ENCODE data around the gene APBA2.
"Not testable (repeated sequence)": the region's sequence is repeated elsewhere in the genome, so short reads cannot be mapped to it uniquely, and the experiment has no call there.

GRCh38 chr15:28849766-28850165 lies 36.0 kb upstream of the APBA2 start:
- not testable (repeated sequence) for TF ChIP-seq ESRRA (IDR thresholded peaks at IDR 0.05; ENCODE audit: borderline replicate concordance, low read length); CTCF (IDR thresholded peaks at IDR 0.05); EP300 (IDR thresholded peaks at IDR 0.05); CHD2 (IDR thresholded peaks at IDR 0.05; ENCODE audit: low read length, partially characterized antibody); EHF (CRISPR knock-in tag; IDR thresholded peaks at IDR 0.05)
